Lung (tissue), 12 donors: ENCODE results near the gene DYRK2. TPM values are rescaled to one million over a fixed set of nuclear protein-coding genes. Genes with fewer than 3 reads are reported as not detected.

Source experiments
- ATAC-seq: fragments of 200-7000 bp; cut with Tn5 transposase; one replicate; pipeline ENCODE4 v1.9.1; 2020; ENCODE audit warnings: moderate number of reproducible peaks; ENCODE audit not compliant: insufficient read depth, low FRiP score
- DNase-seq, 3 donors: peaks; one replicate each; pipeline ENCODE4 v3.0.0-alpha.2; 2013 to 2017
- H3K27ac ChIP-seq, 2 donors: one replicate each; pipeline ENCODE4 v1.5.1; 2013; ENCODE audit warnings: mild to moderate bottlenecking in 2 of 2, moderate library complexity in 2 of 2, control low read depth in 1 of 2, inconsistent platforms in 1 of 2, low read depth in 1 of 2, low read length in 1 of 2
- H3K27me3 ChIP-seq, 3 donors: one replicate each; pipeline ENCODE4 v1.5.1; 2013; ENCODE audit warnings: low read length in 2 of 3; ENCODE audit not compliant: control insufficient read depth in 3 of 3, insufficient read depth in 3 of 3
- H3K36me3 ChIP-seq, 4 donors: one replicate each; pipeline ENCODE4 v1.5.1; 2013; ENCODE audit warnings: low read length in 4 of 4, mild to moderate bottlenecking in 1 of 4, moderate library complexity in 1 of 4; ENCODE audit not compliant: control insufficient read depth in 4 of 4, insufficient read depth in 4 of 4
- H3K4me1 ChIP-seq, 5 donors: one replicate each; pipeline ENCODE4 v1.5.1; 2013; ENCODE audit warnings: low read length in 5 of 5, mild to moderate bottlenecking in 2 of 5, moderate library complexity in 1 of 5; ENCODE audit not compliant: control insufficient read depth in 5 of 5, insufficient read depth in 5 of 5
- H3K4me3 ChIP-seq: one replicate; pipeline ENCODE4 v1.5.1; 2013; ENCODE audit warnings: mild to moderate bottlenecking, control low read depth, moderate library complexity
- H3K9ac ChIP-seq, 2 donors: one replicate each; pipeline ENCODE4 v1.5.1; 2013; ENCODE audit warnings: low read length in 2 of 2, control low read depth in 1 of 2; ENCODE audit not compliant: insufficient read depth in 1 of 2
- H3K9me3 ChIP-seq, 4 donors: one replicate each; pipeline ENCODE4 v1.5.1; 2013; ENCODE audit warnings: low read length in 3 of 4, mild to moderate bottlenecking in 1 of 4, moderate library complexity in 1 of 4; ENCODE audit not compliant: control insufficient read depth in 4 of 4, insufficient read depth in 3 of 4
- WGBS, 2 donors: extraction: QIAGEN DNeasy Blood & Tissue Kit; methylation state at CpG; one replicate each; pipeline ENCODE4 v1.1.7; 2013; 5-methylcytosine and 5-hydroxymethylcytosine counted together
- polyA plus RNA-seq, 2 donors: library from polyadenylated mRNA; stranded (reverse); fragments of 200-250 nt; gene quantifications; one replicate each; pipeline ENCODE4 v1.2.1, GENCODE V29; 2013
- total RNA-seq, 2 donors: library from RNA; depleted of rRNA in 1 of 2; stranded (reverse); fragments of >200 nt in 1 of 2; gene quantifications; one replicate each; pipeline ENCODE4 v1.2.1, GENCODE V29; 2014 to 2021
- TF ChIP-seq, protein P1 (sequence below): IDR thresholded peaks from 2 replicates; pipeline ENCODE4 v1.5.1; 2012; ENCODE audit warnings: mild to moderate bottlenecking; ENCODE audit errors: control extremely low read depth, extremely low read depth
- donor health status: control.
- donor health status: control.
- donor health status: Bipolar disorder and iron deficiency.
- donor health status: healthy.
- donor health status: DM: yes; HTN: yes; CAD: no.

Gene DYRK2
- total and polyA plus RNA-seq, 4 donors, result 3.1 to 34.9 (median 12.7) TPM

DNA sequence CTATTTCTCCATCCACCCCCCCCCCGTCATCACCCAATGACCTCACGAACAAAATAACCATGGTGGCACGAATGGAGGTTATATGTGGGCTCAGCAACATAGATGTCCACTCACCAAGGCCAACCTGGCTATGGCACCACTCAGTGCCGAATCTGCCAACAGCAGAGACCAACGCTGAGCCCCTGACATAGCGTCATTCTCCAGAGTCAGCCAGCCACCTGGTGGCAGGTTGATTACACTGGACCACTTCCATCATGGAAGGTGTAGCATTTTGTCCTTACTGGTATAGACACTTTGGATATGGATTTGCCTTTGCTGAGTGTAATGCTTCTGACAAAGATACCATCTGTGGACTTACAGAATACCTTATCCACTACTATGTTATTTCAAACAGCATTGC lies 24.2 kb upstream of the DYRK2 start:
- H3K9ac ChIP-seq, result no peak overlapping the region
- TF ChIP-seq, protein P1, sequence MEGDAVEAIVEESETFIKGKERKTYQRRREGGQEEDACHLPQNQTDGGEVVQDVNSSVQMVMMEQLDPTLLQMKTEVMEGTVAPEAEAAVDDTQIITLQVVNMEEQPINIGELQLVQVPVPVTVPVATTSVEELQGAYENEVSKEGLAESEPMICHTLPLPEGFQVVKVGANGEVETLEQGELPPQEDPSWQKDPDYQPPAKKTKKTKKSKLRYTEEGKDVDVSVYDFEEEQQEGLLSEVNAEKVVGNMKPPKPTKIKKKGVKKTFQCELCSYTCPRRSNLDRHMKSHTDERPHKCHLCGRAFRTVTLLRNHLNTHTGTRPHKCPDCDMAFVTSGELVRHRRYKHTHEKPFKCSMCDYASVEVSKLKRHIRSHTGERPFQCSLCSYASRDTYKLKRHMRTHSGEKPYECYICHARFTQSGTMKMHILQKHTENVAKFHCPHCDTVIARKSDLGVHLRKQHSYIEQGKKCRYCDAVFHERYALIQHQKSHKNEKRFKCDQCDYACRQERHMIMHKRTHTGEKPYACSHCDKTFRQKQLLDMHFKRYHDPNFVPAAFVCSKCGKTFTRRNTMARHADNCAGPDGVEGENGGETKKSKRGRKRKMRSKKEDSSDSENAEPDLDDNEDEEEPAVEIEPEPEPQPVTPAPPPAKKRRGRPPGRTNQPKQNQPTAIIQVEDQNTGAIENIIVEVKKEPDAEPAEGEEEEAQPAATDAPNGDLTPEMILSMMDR, result no peak
- H3K27ac ChIP-seq, result no peak overlapping the region
- no peaks in the 10 kb centered on the region for H3K27me3 ChIP-seq
- no peaks in the 10 kb centered on the region for H3K4me1 ChIP-seq
- ATAC-seq (no peak), DNase-seq (no peak)
- 96 to 97% methylated on average over 6 of the region's 6 CpGs for WGBS, 2 donors
- H3K36me3 ChIP-seq, result no peaks in the 10 kb centered on the region
- no peak overlapping the region for H3K4me3 ChIP-seq
- no peaks in the 10 kb centered on the region for H3K9me3 ChIP-seq

DNA sequence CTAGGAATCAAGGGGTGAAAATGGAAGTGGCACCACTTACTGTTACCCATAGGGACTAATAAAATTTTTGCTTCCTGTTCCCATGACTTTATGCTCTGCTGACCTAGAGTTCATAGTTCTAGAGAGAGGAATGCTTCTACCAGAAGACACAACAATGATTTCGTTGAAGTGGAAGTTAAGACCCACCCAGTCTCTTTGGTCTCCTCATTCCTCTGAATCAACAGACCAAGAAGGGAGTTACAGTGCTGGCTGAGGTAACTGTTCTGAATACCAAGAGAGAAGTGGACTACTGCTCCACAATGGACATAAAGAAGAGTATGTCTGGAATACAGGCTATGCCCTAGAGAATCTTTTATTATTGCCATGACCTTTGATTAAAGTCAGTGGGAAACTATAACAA lies 23.5 kb upstream of the DYRK2 start:
- DNase-seq, result no peak
- H3K27ac ChIP-seq, result no peak overlapping the region
- no peak overlapping the region for H3K4me3 ChIP-seq
- WGBS, 2 donors, result 77 to 97% methylated on average over 1 of the region's 1 CpG
- no peak for ATAC-seq
- no peaks in the 10 kb centered on the region for H3K27me3 ChIP-seq
- TF ChIP-seq, protein P1, result no peak
- no peaks in the 10 kb centered on the region for H3K4me1 ChIP-seq
- no peaks in the 10 kb centered on the region for H3K9me3 ChIP-seq
- H3K9ac ChIP-seq, result no peak overlapping the region
- no peaks in the 10 kb centered on the region for H3K36me3 ChIP-seq

DNA sequence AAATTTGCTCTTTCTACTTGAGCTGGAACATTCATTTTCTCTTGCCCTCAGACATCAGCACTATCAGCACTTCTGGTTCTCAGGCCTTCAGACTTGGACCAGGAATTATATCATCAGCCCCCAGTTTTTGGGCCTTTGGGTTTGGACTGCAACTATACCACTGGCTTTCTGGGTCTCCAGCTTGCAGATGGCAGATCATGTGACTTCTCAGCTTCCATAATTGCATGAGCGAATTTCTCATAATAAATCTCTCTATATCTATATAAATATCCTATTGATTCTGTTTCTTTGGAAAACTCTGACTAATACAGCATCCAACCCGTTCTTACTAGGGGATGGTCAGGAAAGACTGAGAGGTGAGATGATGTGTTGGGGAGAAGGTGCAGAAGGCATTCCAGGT lies 22.4 kb upstream of the DYRK2 start:
- TF ChIP-seq, protein P1, result no peak
- no peak for DNase-seq
- no peak for ATAC-seq
- WGBS, 2 donors, result 92 to 93% methylated on average over 2 of the region's 2 CpGs
- Histone ChIP-seq H3K27ac (no peak overlapping the region), H3K4me3 (no peak overlapping the region), H3K36me3 (no peaks in the 10 kb centered on the region), H3K4me1 (peaks cover 0 to 1% (median 0%) of the 10 kb centered on the region in 5 donors), H3K9ac (no peak overlapping the region), H3K27me3 (no peaks in the 10 kb centered on the region), H3K9me3 (no peaks in the 10 kb centered on the region)

DNA sequence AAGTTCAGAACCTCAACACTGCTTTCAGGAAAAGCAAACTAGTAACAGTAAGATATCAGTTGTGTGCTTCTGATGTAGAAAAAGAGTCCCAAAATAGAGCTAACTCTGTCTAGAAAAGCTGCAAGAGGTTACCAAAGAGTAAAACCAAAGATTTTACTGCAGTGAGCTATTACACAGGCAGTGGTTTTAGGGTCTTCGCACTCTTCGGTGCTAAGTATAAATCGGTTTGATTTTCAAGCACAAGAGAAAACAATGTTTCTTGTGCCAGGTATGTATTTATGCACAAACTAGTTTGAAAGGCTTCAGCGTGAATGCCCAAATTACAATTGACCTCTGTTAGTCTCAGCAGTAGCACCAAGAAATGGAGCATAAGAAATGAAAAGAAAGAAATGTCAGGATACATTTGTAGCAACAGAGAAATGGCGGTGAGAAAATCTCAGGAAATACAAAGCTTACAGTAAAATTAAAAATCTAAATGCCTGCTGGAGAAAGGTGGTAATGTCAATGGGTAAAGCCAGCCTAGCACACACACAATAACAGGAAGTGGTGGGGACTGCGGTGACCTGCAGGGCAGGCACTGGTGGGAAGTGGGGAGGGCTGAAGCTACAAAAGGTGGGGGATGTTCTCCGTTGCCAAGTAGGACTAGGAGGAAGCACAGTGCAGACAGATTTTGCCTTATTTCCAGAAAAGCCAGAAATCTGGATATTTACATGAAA lies 18.0 kb upstream of the DYRK2 start:
- Histone ChIP-seq H3K9ac (no peak overlapping the region), H3K4me3 (no peak overlapping the region), H3K4me1 (peaks cover 0 to 7% (median 0%) of the 10 kb centered on the region in 5 donors), H3K36me3 (no peaks in the 10 kb centered on the region), H3K9me3 (no peaks in the 10 kb centered on the region), H3K27ac (no peak overlapping the region), H3K27me3 (no peaks in the 10 kb centered on the region)
- TF ChIP-seq, protein P1, result no peak
- ATAC-seq, result no peak
- 29 to 47% methylated on average over 7 of the region's 7 CpGs for WGBS, 2 donors
- peak in 2 of 3 donors; percentile 31 to 51 for DNase-seq
